Ammon's horn (tissue), 1 donor: Measurements from ENCODE around the gene CDCP2.
A peak's percentile ranks its signal among the peaks of the same experiment; 100 is the strongest.

Source experiments
- DNase-seq: peaks from one replicate; pipeline ENCODE4 v3.0.0-alpha.2; 2016; ENCODE audit warnings: low spot score

Gene CDCP2

GRCh38 chr1:54152696-54153095 is at the start of gene CDCP2:
Gene CDCP2 (minus strand): TSS chr1:54153000. CDS start chr1:54152922, 78 bp downstream.
- no peak for DNase-seq

GRCh38 chr1:54200519-54200997 is 47.8 kb upstream of the CDCP2 start:
- DNase-seq = no peak

GRCh38 chr1:54199765-54200518 is 47.1 kb upstream of the CDCP2 start, which contains the start of the genes CYB5RL and MRPL37:
Gene CYB5RL (minus strand): TSS chr1:54200030. CDS start chr1:54195616, 4,414 bp downstream.
Gene MRPL37 (plus strand): TSS chr1:54200167. CDS start chr1:54200244, 77 bp downstream.
- DNase-seq = peak; percentile 95

- DNase-seq = no peak
These were observed 46.5 kb upstream of the CDCP2 start for GRCh38 chr1:54199151-54199764.

GRCh38 chr1:54193453-54193852 is 40.7 kb upstream of the CDCP2 start:
- no peak for DNase-seq

- DNase-seq = no peak
These were observed 38.7 kb upstream of the CDCP2 start for GRCh38 chr1:54191525-54191924.

- DNase-seq = no peak
These were observed 37.7 kb upstream of the CDCP2 start for GRCh38 chr1:54190526-54190925.

GRCh38 chr1:54188291-54188690 is 35.5 kb upstream of the CDCP2 start:
- DNase-seq = no peak

GRCh38 chr1:54186056-54186455 is 33.3 kb upstream of the CDCP2 start:
- no peak for DNase-seq

GRCh38 chr1:54180701-54181360 is 28.0 kb upstream of the CDCP2 start:
- DNase-seq = no peak

- DNase-seq = no peak
These were observed 25.7 kb upstream of the CDCP2 start for GRCh38 chr1:54178296-54179070.

- no peak for DNase-seq
These were observed 24.9 kb upstream of the CDCP2 start for GRCh38 chr1:54177726-54178125.

GRCh38 chr1:54176621-54177327 is 24.0 kb upstream of the CDCP2 start:
- no peak for DNase-seq

- DNase-seq = no peak
These were observed 21.3 kb upstream of the CDCP2 start for GRCh38 chr1:54174106-54174505.

GRCh38 chr1:54173681-54174080 is 20.9 kb upstream of the CDCP2 start:
- DNase-seq = peak; percentile 76

- no peak for DNase-seq
These were observed 20.1 kb upstream of the CDCP2 start for GRCh38 chr1:54172614-54173599.

GRCh38 chr1:54171606-54172005 is 18.8 kb upstream of the CDCP2 start:
- no peak for DNase-seq

- DNase-seq = no peak
These were observed 18.2 kb upstream of the CDCP2 start for GRCh38 chr1:54171016-54171415.

GRCh38 chr1:54169068-54169467 is 16.3 kb upstream of the CDCP2 start:
- no peak for DNase-seq
